CD14-positive monocyte (primary cell): ENCODE data around the gene B4GALT1. TPM values are rescaled to one million over a fixed set of nuclear protein-coding genes. Genes with fewer than 3 reads are reported as not detected.

Experiments
- DNase-seq, 3 donors: peaks; one replicate each; pipeline ENCODE4 v3.0.0-alpha.2; 2011 to 2022
- H2AFZ ChIP-seq: 2 replicates; pipeline ENCODE4 v1.6.0; 2012; ENCODE audit warnings: mild to moderate bottlenecking, low read depth, low read length, inconsistent platforms; ENCODE audit not compliant: insufficient read depth, poor library complexity, severe bottlenecking
- H3K27ac ChIP-seq, 2 donors: 1 replicate in 1 of 2; 2 replicates in 1 of 2; pipeline ENCODE4 v1.5.1; 2012 to 2013; ENCODE audit warnings: low read length in 2 of 2, control low read depth in 1 of 2, inconsistent platforms in 1 of 2, low read depth in 1 of 2, mild to moderate bottlenecking in 1 of 2
- H3K27me3 ChIP-seq, 2 donors: one replicate each; pipeline versions ENCODE4 v1.6.0 to v1.6.1; 2011 to 2013; ENCODE audit warnings: low read length in 2 of 2; ENCODE audit not compliant: control insufficient read depth in 2 of 2, insufficient read depth in 2 of 2
- H3K36me3 ChIP-seq, 2 donors: replicated peaks in 1 of 2; 1 replicate in 1 of 2; 2 replicates in 1 of 2; pipeline versions ENCODE4 v1.5.1 to v1.6.1; 2012 to 2013; ENCODE audit warnings: low read length in 2 of 2, control low read depth in 1 of 2, inconsistent platforms in 1 of 2, mild to moderate bottlenecking in 1 of 2; ENCODE audit not compliant: insufficient read depth in 2 of 2, control insufficient read depth in 1 of 2
- H3K4me1 ChIP-seq, 2 donors: 1 replicate in 1 of 2; 2 replicates in 1 of 2; pipeline versions ENCODE4 v1.5.1 to v1.6.1; 2012 to 2013; ENCODE audit warnings: low read length in 2 of 2, control low read depth in 1 of 2, inconsistent platforms in 1 of 2, mild to moderate bottlenecking in 1 of 2, moderate library complexity in 1 of 2; ENCODE audit not compliant: insufficient read depth in 2 of 2, control insufficient read depth in 1 of 2
- H3K4me2 ChIP-seq: replicated peaks from 2 replicates; pipeline ENCODE3; 2012; ENCODE audit warnings: low read length, moderate library complexity, mild to moderate bottlenecking; ENCODE audit not compliant: poor library complexity, severe bottlenecking; ENCODE audit errors: extremely low read depth
- H3K4me3 ChIP-seq, 3 experiments: fragments of 200-600 bp in 1 of 3; sonication (generic) in 1 of 3; replicated peaks in 1 of 3; 1 replicate in 2 of 3; 2 replicates in 1 of 3; pipeline ENCODE4 v1.5.1; 2011 to 2013; ENCODE audit warnings: low read length in 3 of 3, mild to moderate bottlenecking in 3 of 3, control low read depth in 2 of 3, low read depth in 2 of 3, inconsistent platforms in 1 of 3, moderate library complexity in 1 of 3
- H3K79me2 ChIP-seq: 2 replicates; pipeline ENCODE4 v1.6.0; 2012; ENCODE audit warnings: mild to moderate bottlenecking, control low read depth, inconsistent platforms, low read length, moderate library complexity; ENCODE audit not compliant: insufficient read depth
- H3K9ac ChIP-seq: 2 replicates; pipeline ENCODE4 v1.6.0; 2017; ENCODE audit warnings: low read length, mild to moderate bottlenecking; ENCODE audit not compliant: insufficient read depth, poor library complexity, severe bottlenecking
- H3K9me3 ChIP-seq, 2 donors: replicated peaks in 1 of 2; 1 replicate in 1 of 2; 2 replicates in 1 of 2; pipeline versions ENCODE4 v1.5.1 to v1.6.1; 2012 to 2013; ENCODE audit warnings: low read length in 2 of 2, control low read depth in 1 of 2; ENCODE audit not compliant: control insufficient read depth in 1 of 2, insufficient read depth in 1 of 2
- H4K20me1 ChIP-seq: 2 replicates; pipeline ENCODE4 v1.6.0; 2012; ENCODE audit warnings: mild to moderate bottlenecking, low read length, control low read depth, moderate library complexity; ENCODE audit not compliant: insufficient read depth
- H3K27ac Mint-ChIP-seq, 7 donors: one replicate each; pipeline ENCODE4 v1.8.0; 2020; ENCODE audit warnings: mild to moderate bottlenecking in 7 of 7, mixed read lengths in 7 of 7, moderate library complexity in 6 of 7, inconsistent platforms in 2 of 7
- H3K27me3 Mint-ChIP-seq, 3 donors: one replicate each; pipeline ENCODE4 v1.8.0; 2021 to 2022; ENCODE audit warnings: low read depth in 3 of 3, mild to moderate bottlenecking in 3 of 3, mixed read lengths in 3 of 3, moderate library complexity in 3 of 3, inconsistent platforms in 1 of 3
- H3K36me3 Mint-ChIP-seq, 2 donors: one replicate each; pipeline ENCODE4 v1.8.0; 2020; ENCODE audit warnings: mixed read lengths in 2 of 2, inconsistent platforms in 1 of 2, mild to moderate bottlenecking in 1 of 2
- H3K4me1 Mint-ChIP-seq: one replicate; pipeline ENCODE4 v1.8.0; 2020; ENCODE audit warnings: mild to moderate bottlenecking, mixed read lengths
- H3K4me3 Mint-ChIP-seq, 2 donors: one replicate each; pipeline ENCODE4 v1.8.0; 2020; ENCODE audit warnings: mild to moderate bottlenecking in 2 of 2, mixed read lengths in 2 of 2, moderate library complexity in 1 of 2
- H3K9me3 Mint-ChIP-seq, 7 donors: one replicate each; pipeline ENCODE4 v1.8.0; 2020 to 2022; ENCODE audit warnings: mixed read lengths in 7 of 7, mild to moderate bottlenecking in 6 of 7, moderate library complexity in 6 of 7, inconsistent platforms in 2 of 7
- WGBS: methylation state at CpG from one replicate; pipeline ENCODE4 v1.1.5; 2013; ENCODE audit warnings: missing lambda C conversion rate; ENCODE audit not compliant: insufficient coverage; 5-methylcytosine and 5-hydroxymethylcytosine counted together
- intact Hi-C, 2 donors: fragments of 100-400 bp; cut with micrococcal nuclease; formaldehyde crosslinking; loops; one replicate each; pipeline versions ENCODE4 v1.15.0 to v1.15.1; 2023
- polyA plus RNA-seq, 3 donors: library from polyadenylated mRNA; depleted of rRNA in 1 of 3; unstranded in 2 of 3; stranded (reverse) in 1 of 3; fragments of 300-500 nt in 2 of 3; fragments of >200 nt in 1 of 3; fragmentation: Illumina TruSeq in 2 of 3; gene quantifications; 1 replicate in 2 of 3; 2 replicates in 1 of 3; pipeline ENCODE4 v1.2.3, GENCODE V29; 2012 to 2021
- TF ChIP-seq, protein P1 (sequence below): fragments of 200-600 bp; IDR thresholded peaks from one replicate; pipeline ENCODE4 v1.8.0; 2022; ENCODE audit warnings: antibody characterized with exemption, mild to moderate bottlenecking

B4GALT1 gene
- polyA plus RNA-seq, 3 donors: 27.6 to 53.7 (median 38.6) TPM

DNA sequence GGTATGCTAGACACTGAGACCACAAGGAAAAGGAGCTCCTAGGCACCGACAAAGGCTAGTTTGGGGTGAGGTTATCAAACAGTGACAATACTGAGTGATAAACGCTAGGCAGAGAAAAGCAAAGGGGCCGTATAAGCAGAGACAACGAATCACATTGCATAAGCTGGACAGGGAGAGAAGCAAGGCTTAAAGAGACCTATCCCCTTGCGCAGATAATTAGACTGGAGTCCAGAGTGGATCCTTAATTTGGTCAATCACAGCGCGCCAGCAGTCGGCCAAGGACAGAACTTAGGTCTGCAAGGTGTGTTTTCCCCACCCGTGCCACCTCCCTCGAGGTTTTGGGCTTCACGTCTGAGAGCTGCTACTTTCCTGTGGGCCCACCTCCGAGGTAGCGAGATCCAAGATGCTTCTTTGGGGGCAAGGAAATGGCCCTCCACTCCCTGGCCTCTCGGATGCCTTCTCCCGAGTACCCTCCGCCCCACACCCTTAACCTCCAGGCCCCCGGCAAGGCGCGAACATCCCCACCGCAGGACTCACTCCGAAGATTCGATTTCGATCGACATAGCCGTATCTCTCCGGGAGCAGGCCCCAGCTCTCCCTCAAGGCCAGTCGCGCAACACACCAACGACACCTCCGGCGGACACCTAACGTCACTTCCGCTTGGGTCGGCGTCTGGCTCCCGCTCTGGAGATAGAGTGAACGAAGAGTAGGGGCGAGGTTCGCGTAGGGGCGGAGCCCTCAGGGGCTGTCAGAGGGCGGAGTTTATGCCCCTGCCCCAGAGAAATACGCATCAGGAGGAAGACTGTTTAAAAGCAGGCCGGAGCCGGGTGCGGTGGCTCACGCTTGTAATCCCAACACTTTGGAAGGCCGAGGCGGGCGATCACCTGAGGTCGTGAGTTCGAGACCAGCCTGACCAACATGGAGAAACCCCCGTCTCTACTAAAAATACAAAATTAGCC lies 90.8 kb downstream of the B4GALT1 start, which contains the start of gene SMU1:
TSS of gene SMU1 (minus strand) at position 629 of the 959 bp plus-strand sequence. CDS start at position 563, 66 bp downstream.
- H3K27ac ChIP-seq: peak within 1 kb of the TSS; percentile 90 to 98
- intact Hi-C loops: loop anchor here (5.0 to 10.0 kb wide), 5 partner anchors 34 to 188 kb away; partner anchors contain the start of genes BAG1 (in 2 of the 2), B4GALT1 (in 1 of the 2), CHMP5 (in 1 of the 2) and DNAJA1 (in 1 of the 2)

DNA sequence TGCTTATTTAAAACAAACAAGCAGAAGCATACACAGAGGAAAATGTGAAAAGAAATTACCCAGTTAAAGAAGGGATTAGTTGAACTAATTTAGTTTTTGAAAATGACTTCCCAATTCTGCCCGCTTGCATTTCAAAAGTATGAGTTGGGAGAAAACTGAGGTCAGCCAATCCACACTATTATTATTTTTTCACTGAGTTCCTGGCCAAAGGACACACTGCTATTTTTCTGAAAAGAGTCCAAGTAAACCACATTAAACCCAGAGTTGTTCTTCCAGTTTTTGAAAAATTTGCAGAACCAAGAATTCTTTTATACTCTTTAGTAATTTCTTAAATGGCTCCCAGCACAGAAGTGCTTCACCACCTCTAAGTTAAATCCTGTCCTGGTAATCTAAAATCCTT lies 98.1 kb downstream of the B4GALT1 start:
- no peak overlapping the region for H3K9ac ChIP-seq
- no peaks in the 10 kb centered on the region for H3K9me3 Mint-ChIP-seq
- no peak overlapping the region for H2AFZ ChIP-seq
- peak overlapping the region in 1 of 2 donors; percentile 27 for H3K27ac ChIP-seq
- no CpG with 5 or more reads among the region's 1 CpG for WGBS
- H3K4me3 Mint-ChIP-seq: no peak overlapping the region
- H3K27me3 ChIP-seq: no peaks in the 10 kb centered on the region
- H4K20me1 ChIP-seq: peaks cover 12% of the 10 kb centered on the region
- peaks cover 0 to 3% (median 1%) of the 10 kb centered on the region in 3 donors for H3K27me3 Mint-ChIP-seq
- H3K9me3 ChIP-seq: no peaks in the 10 kb centered on the region
- H3K4me1 ChIP-seq: peaks cover 20 to 24% of the 10 kb centered on the region in 2 donors
- H3K36me3 Mint-ChIP-seq: peaks cover 72 to 90% of the 10 kb centered on the region in 2 donors
- intact Hi-C loops: no loop called here
- TF ChIP-seq, protein P1, sequence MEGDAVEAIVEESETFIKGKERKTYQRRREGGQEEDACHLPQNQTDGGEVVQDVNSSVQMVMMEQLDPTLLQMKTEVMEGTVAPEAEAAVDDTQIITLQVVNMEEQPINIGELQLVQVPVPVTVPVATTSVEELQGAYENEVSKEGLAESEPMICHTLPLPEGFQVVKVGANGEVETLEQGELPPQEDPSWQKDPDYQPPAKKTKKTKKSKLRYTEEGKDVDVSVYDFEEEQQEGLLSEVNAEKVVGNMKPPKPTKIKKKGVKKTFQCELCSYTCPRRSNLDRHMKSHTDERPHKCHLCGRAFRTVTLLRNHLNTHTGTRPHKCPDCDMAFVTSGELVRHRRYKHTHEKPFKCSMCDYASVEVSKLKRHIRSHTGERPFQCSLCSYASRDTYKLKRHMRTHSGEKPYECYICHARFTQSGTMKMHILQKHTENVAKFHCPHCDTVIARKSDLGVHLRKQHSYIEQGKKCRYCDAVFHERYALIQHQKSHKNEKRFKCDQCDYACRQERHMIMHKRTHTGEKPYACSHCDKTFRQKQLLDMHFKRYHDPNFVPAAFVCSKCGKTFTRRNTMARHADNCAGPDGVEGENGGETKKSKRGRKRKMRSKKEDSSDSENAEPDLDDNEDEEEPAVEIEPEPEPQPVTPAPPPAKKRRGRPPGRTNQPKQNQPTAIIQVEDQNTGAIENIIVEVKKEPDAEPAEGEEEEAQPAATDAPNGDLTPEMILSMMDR: no peak
- no peak overlapping the region for H3K4me3 ChIP-seq
- no peak for DNase-seq
- H3K36me3 ChIP-seq: peaks cover 62 to 86% of the 10 kb centered on the region in 2 donors
- H3K4me2 ChIP-seq: no peak overlapping the region
- peaks cover 62% of the 10 kb centered on the region for H3K79me2 ChIP-seq
- H3K4me1 Mint-ChIP-seq: peaks cover 25% of the 10 kb centered on the region
- peak overlapping the region in 2 of 7 donors; percentile 35 to 38 for H3K27ac Mint-ChIP-seq

More for the DNA sequence above, 90.8 kb downstream of the B4GALT1 start, which contains the start of gene SMU1:
- peaks cover 0 to 2% (median 0%) of the 10 kb centered on the region in 3 donors for H3K27me3 Mint-ChIP-seq
- no peaks in the 10 kb centered on the region for H3K9me3 Mint-ChIP-seq
- Histone ChIP-seq H3K4me3 (peak within 1 kb of the TSS; percentile 51 to 82 (median 64)), H3K4me1 (peaks cover 17 to 22% of the 10 kb centered on the region in 2 donors), H3K4me2 (peak within 1 kb of the TSS; percentile 73), H3K36me3 (peaks cover 19 to 27% of the 10 kb centered on the region in 2 donors), H3K9ac (peak within 1 kb of the TSS; percentile 91), H3K9me3 (no peaks in the 10 kb centered on the region), H3K79me2 (peaks cover 52% of the 10 kb centered on the region), H3K27me3 (no peaks in the 10 kb centered on the region), H4K20me1 (no peaks in the 10 kb centered on the region), H2AFZ (peak within 1 kb of the TSS; percentile 74)
- TF ChIP-seq, protein P1: no peak
- peak within 1 kb of the TSS; percentile 96 to 99 for H3K4me3 Mint-ChIP-seq
- H3K36me3 Mint-ChIP-seq: peaks cover 25 to 32% of the 10 kb centered on the region in 2 donors
- H3K4me1 Mint-ChIP-seq: peaks cover 20% of the 10 kb centered on the region
- WGBS: under 1% methylated on average over 53 of the region's 53 CpGs
- H3K27ac Mint-ChIP-seq: peak within 1 kb of the TSS; percentile 100
- peak; percentile 97 to 98 (median 98) for DNase-seq
